DOHH2 (cell line): ENCODE measurements around the gene BAIAP2.

ENCODE experiments used
- H3F3A ChIP-seq: fragments of 200-600 bp; sonication (generic), shearing (Covaris generic); 2 replicates; pipeline ENCODE4 v1.6.0; 2016; ENCODE audit warnings: antibody characterized with exemption, mild to moderate bottlenecking; ENCODE audit not compliant: control insufficient read depth, insufficient read depth
- H3K27ac ChIP-seq: fragments of 200-600 bp; sonication (generic); 2 replicates; pipeline ENCODE4 v1.5.1; 2014; ENCODE audit warnings: low read depth, mild to moderate bottlenecking, low read length, moderate library complexity
- H3K27me3 ChIP-seq: fragments of 200-600 bp; sonication (generic); 2 replicates; pipeline ENCODE4 v1.6.1; 2014; ENCODE audit warnings: mild to moderate bottlenecking, low read length, mixed read lengths; ENCODE audit not compliant: control insufficient read depth
- H3K36me3 ChIP-seq: fragments of 200-600 bp; sonication (generic); 2 replicates; pipeline ENCODE4 v1.6.1; 2014; ENCODE audit warnings: mild to moderate bottlenecking, low read length, moderate library complexity, mixed read lengths; ENCODE audit not compliant: control insufficient read depth
- H3K4me1 ChIP-seq: fragments of 200-600 bp; sonication (generic); 2 replicates; pipeline ENCODE4 v1.6.1; 2014; ENCODE audit warnings: mild to moderate bottlenecking, low read length, mixed read lengths; ENCODE audit not compliant: control insufficient read depth
- H3K4me2 ChIP-seq: fragments of 200-600 bp; sonication (generic); 2 replicates; pipeline ENCODE4 v1.6.0; 2014; ENCODE audit warnings: mild to moderate bottlenecking, low read length, moderate library complexity
- H3K4me3 ChIP-seq: fragments of 200-600 bp; sonication (generic); 2 replicates; pipeline ENCODE4 v1.5.1; 2014; ENCODE audit warnings: mild to moderate bottlenecking, low read length, mixed read lengths
- H3K79me2 ChIP-seq: fragments of 200-600 bp; sonication (generic); 2 replicates; pipeline ENCODE4 v1.6.1; 2014; ENCODE audit warnings: mild to moderate bottlenecking, low read length, mixed read lengths; ENCODE audit not compliant: control insufficient read depth
- H3K9me2 ChIP-seq: fragments of 200-600 bp; sonication (generic); replicated peaks from 2 replicates; pipeline ENCODE4 v1.6.1; 2014; ENCODE audit warnings: mild to moderate bottlenecking, low read length, mixed read lengths; ENCODE audit not compliant: control insufficient read depth
- H3K9me3 ChIP-seq: fragments of 200-600 bp; sonication (generic); 2 replicates; pipeline ENCODE4 v1.6.1; 2014; ENCODE audit warnings: antibody characterized with exemption, low read length, mixed read lengths; ENCODE audit not compliant: control insufficient read depth, insufficient read depth
- H4K20me1 ChIP-seq: fragments of 200-600 bp; sonication (generic); 2 replicates; pipeline ENCODE4 v1.6.0; 2014; ENCODE audit warnings: low read depth, mild to moderate bottlenecking, antibody characterized with exemption, low read length, moderate library complexity; ENCODE audit not compliant: control insufficient read depth, insufficient read depth
- EZH2phosphoT487 ChIP-seq: fragments of 200-600 bp; sonication (generic); IDR thresholded peaks from 2 replicates; pipeline ENCODE4 v1.6.1; 2017; ENCODE audit warnings: borderline replicate concordance, mild to moderate bottlenecking, antibody characterized with exemption, low read length, moderate library complexity, mixed read lengths
- TF ChIP-seq, protein P1 (sequence below): fragments of 200-600 bp; sonication (generic); IDR thresholded peaks from one replicate; pipeline ENCODE4 v1.5.1; 2014; ENCODE audit warnings: antibody characterized with exemption, mild to moderate bottlenecking, low read depth, low read length; ENCODE audit not compliant: poor library complexity, severe bottlenecking

The BAIAP2 gene

DNA sequence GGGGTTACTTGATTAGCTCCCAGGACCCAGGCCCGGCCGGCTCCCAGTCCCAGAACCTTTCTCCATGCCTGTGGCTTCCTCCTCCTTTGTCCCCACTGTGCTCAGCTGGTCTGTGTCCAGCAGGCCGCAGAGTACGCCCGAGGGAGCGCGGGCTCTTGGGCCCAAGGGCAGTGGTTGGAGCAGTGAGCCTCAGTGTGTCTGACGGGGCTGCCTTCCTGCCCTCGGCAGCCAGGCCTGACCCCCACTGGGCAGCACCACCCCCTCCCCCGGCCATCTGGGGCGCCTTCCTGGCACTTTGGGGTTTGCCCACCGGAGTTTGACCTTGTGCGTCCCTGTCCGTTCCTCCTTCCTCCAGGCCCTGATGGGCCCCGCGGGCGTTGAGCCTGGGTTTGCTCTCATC, 67.9 kb downstream of the BAIAP2 start:
- Histone ChIP-seq H3K9me2 (no peaks in the 10 kb centered on the region), H3K4me3 (no peak overlapping the region), H4K20me1 (no peaks in the 10 kb centered on the region), H3K79me2 (no peaks in the 10 kb centered on the region), H3F3A (no peaks in the 10 kb centered on the region), H3K36me3 (no peaks in the 10 kb centered on the region), H3K4me1 (no peaks in the 10 kb centered on the region), H3K27ac (no peak overlapping the region), H3K9me3 (no peaks in the 10 kb centered on the region), H3K4me2 (no peak overlapping the region), H3K27me3 (no peaks in the 10 kb centered on the region)
- TF ChIP-seq, protein P1, sequence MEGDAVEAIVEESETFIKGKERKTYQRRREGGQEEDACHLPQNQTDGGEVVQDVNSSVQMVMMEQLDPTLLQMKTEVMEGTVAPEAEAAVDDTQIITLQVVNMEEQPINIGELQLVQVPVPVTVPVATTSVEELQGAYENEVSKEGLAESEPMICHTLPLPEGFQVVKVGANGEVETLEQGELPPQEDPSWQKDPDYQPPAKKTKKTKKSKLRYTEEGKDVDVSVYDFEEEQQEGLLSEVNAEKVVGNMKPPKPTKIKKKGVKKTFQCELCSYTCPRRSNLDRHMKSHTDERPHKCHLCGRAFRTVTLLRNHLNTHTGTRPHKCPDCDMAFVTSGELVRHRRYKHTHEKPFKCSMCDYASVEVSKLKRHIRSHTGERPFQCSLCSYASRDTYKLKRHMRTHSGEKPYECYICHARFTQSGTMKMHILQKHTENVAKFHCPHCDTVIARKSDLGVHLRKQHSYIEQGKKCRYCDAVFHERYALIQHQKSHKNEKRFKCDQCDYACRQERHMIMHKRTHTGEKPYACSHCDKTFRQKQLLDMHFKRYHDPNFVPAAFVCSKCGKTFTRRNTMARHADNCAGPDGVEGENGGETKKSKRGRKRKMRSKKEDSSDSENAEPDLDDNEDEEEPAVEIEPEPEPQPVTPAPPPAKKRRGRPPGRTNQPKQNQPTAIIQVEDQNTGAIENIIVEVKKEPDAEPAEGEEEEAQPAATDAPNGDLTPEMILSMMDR: no peak
- TF ChIP-seq EZH2phosphoT487: no peak

DNA sequence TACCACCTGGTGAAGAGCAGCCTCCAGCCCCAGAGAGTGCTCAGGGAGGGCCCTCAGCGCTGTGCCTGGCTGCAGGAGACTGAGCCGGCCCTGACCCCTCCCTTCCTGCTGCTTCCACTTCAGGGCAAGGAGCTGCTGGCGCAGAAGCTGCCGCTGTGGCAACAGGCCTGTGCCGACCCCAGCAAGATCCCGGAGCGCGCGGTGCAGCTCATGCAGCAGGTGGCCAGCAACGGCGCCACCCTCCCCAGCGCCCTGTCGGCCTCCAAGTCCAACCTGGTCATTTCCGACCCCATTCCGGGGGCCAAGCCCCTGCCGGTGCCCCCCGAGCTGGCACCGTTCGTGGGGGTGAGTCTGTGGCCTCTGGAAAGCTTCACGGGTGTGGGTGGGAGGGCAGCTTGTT, 68.4 kb downstream of the BAIAP2 start:
- Histone ChIP-seq H3K4me2 (no peak overlapping the region), H3K4me3 (no peak overlapping the region), H3F3A (no peaks in the 10 kb centered on the region), H3K36me3 (no peaks in the 10 kb centered on the region), H4K20me1 (no peaks in the 10 kb centered on the region), H3K79me2 (no peaks in the 10 kb centered on the region), H3K27ac (no peak overlapping the region), H3K4me1 (no peaks in the 10 kb centered on the region), H3K9me3 (no peaks in the 10 kb centered on the region), H3K9me2 (no peaks in the 10 kb centered on the region), H3K27me3 (no peaks in the 10 kb centered on the region)
- TF ChIP-seq, protein P1: no peak
- TF ChIP-seq EZH2phosphoT487: no peak

DNA sequence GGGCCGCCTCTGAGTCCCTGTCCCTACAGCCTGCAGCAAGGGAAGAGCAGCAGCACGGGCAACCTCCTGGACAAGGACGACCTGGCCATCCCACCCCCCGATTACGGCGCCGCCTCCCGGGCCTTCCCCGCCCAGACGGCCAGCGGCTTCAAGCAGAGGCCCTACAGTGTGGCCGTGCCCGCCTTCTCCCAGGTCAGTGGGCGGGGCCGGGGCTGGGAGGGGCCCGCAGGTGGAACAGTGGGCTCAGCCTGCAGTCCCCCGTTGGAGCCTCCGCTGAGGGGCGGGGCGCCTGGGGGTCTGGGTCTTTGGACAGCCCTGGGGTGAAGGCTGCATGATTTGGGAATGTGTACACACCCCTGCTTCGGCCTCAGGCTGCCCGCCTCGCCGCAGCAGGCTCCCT, 71.8 kb downstream of the BAIAP2 start:
- Histone ChIP-seq H3K36me3 (no peaks in the 10 kb centered on the region), H3K4me3 (no peak overlapping the region), H3K27me3 (no peaks in the 10 kb centered on the region), H3K9me3 (no peaks in the 10 kb centered on the region), H3K79me2 (no peaks in the 10 kb centered on the region), H3K4me2 (no peak overlapping the region), H3K4me1 (no peaks in the 10 kb centered on the region), H4K20me1 (no peaks in the 10 kb centered on the region), H3K27ac (no peak overlapping the region), H3F3A (no peaks in the 10 kb centered on the region), H3K9me2 (no peaks in the 10 kb centered on the region)
- TF ChIP-seq EZH2phosphoT487: no peak
- TF ChIP-seq, protein P1: no peak

GRCh38 chr17:81108220-81108619, 73.3 kb downstream of the BAIAP2 start:
- Histone ChIP-seq H4K20me1 (no peaks in the 10 kb centered on the region), H3F3A (no peaks in the 10 kb centered on the region), H3K4me2 (no peak overlapping the region), H3K27me3 (no peaks in the 10 kb centered on the region), H3K79me2 (no peaks in the 10 kb centered on the region), H3K9me3 (no peaks in the 10 kb centered on the region), H3K9me2 (no peaks in the 10 kb centered on the region), H3K4me3 (no peak overlapping the region), H3K4me1 (no peaks in the 10 kb centered on the region), H3K36me3 (no peaks in the 10 kb centered on the region), H3K27ac (no peak overlapping the region)
- TF ChIP-seq EZH2phosphoT487: no peak
- TF ChIP-seq, protein P1: no peak
